ENCODE results near the gene MORN1.
A peak's percentile ranks its signal among the peaks of the same experiment; 100 is the strongest.

The MORN1 gene

DNA sequence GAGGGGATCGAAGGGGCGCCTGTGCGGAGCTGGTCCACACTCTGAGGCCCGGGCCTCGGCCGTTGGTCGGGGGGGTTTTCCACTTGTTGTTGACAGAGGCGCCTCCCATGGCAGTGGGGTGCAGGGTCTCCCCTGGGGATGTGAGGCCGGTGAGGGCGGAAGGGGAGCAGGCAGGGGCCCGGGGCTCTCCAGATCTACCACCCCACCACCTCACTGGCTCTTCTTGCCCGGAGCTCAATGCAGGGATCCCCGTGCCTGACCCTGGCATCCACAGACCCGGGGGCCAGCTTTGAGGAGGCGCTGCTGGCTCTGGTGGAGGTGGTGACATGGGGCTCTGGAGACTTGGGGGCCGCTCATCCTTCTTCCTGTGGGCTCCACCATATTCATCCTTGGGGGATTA, 28.1 kb upstream of the MORN1 start:
- DNase-seq (ENCODE audit: low spot score): no peak

- no peak for DNase-seq (ENCODE audit: low spot score)
These were observed 27.5 kb upstream of the MORN1 start for GRCh38 chr1:2418791-2419320.

GRCh38 chr1:2417833-2418225, 26.5 kb upstream of the MORN1 start:
- no peak for DNase-seq (ENCODE audit: low spot score)

DNA sequence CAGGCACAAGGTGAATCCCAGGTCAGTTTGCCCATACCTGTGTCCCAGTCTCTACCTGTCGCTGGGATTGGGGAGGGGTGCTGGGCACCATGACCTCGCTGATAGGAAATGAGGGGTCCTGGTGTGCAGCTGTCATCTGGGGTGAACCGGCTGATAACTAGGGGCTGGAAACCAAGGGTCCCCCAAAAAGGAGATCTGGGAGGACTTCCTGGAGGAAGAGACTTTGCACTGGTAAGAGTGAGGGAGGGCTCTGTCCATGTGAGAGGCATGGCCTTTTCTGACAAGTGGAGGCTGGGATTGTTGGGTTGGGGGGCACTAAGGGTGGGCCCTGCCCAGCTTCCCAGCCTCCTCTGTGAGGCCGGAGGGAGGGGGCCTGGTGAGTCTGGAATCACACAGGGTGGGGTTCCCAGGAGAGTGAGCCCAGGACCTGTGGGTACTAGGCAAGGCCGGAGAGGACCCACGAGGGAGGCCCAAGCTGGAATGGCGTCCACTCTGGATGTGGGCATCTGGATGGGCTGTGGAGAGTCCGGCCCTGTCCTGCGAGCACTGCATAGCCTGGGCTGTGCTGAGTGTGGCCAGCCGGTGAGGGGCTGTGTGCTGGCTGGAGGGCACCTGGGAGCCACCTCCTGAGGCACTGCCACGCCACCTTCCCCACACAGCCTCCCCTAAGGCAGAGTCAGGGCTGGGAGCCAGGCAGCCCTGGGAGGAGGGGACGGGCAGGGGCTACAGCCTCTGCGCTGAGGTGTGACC, 25.9 kb upstream of the MORN1 start:
- DNase-seq (ENCODE audit: low spot score): no peak

GRCh38 chr1:2416403-2416802, 25.0 kb upstream of the MORN1 start:
- DNase-seq (ENCODE audit: low spot score): no peak

DNA sequence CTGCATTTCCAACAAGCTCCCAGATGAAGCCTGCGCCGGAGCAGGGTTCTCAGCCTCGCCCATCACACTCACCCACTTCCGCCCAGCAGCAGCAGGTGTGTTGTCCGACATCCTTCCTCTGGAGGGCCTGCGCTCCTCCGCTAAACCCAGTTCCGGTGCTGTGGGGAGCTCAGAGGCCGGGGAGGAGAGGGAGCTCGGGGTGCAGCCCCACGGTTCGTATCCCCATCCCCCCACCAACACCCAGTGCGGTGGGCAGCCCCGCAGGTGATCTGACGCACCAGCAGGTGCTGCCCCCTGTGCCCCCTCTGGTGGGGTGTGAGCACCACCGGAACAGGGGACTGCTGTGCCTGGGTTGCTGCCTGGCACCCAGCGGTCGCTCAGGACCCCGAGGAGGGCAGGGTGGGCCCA, 24.5 kb upstream of the MORN1 start:
- no peak for DNase-seq (ENCODE audit: low spot score)

- no peak for DNase-seq (ENCODE audit: low spot score)
These were observed 24.0 kb upstream of the MORN1 start for GRCh38 chr1:2415337-2415736.

GRCh38 chr1:2414297-2414958, 23.1 kb upstream of the MORN1 start:
- DNase-seq (ENCODE audit: low spot score): peak; percentile 91

GRCh38 chr1:2413495-2414296, 22.3 kb upstream of the MORN1 start:
- peak; percentile 70 for DNase-seq (ENCODE audit: low spot score)

DNA sequence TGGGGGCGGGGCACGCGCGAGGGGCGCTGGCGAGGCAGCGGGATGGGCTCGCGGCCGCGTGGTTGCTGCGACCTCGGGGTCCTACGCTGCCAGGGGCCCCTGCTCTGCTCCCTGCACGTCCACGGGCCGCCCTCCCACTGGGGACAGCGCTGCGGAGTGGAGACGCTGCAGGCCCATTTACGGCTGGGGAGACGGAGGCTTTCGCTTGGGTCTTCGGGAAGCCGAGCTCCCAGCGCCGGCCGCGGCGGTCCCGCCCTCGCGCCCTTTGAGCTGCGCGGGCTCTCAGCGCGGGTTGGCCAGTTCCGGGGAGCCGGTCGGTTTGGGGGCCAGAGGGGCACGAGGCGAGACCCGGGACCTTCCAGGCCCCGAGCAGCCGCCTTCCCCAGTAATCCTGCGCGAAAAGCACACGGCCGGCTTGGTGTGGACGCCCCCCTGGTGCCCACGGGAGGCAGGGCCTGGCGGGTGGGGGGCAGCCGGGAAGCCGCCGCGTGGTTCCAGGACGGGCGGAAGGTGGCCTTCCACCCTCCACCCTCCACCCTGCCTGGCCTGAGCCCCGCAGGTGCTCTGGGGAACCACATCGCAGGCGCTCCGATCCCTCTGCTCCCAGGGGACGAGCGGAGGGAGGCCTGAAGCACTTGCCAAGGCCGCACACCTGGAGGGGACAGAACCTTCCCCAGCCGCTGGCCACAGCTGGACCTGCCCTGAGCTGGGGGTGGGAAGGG, 21.6 kb upstream of the MORN1 start:
- peak; percentile 74 for DNase-seq (ENCODE audit: low spot score)

DNA sequence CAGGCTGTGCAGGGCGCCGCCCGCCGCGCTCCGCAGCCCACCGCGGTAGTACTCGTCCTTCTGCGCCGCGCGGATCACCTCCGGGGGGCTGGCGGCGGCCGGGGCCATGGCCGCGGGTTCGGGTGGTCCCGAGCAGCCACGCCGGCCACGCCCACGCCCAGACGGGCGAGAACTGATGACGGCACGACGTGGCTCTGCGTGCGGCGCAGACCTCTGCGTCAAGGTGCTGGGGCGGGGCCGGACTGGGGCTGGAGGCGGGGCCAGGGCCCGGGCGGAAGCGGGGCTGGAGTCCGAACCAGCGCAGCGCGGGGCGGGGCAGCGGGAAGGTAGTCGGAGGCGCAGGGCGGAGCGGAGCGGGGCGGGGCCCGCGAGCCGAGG, 21.0 kb upstream of the MORN1 start, which contains the start of gene PEX10:
Gene PEX10, minus strand, starts transcription at position 170 of the 378 bp plus-strand sequence. Its CDS starts 62 bp downstream, at position 108.
- DNase-seq (ENCODE audit: low spot score): peak; percentile 99

DNA sequence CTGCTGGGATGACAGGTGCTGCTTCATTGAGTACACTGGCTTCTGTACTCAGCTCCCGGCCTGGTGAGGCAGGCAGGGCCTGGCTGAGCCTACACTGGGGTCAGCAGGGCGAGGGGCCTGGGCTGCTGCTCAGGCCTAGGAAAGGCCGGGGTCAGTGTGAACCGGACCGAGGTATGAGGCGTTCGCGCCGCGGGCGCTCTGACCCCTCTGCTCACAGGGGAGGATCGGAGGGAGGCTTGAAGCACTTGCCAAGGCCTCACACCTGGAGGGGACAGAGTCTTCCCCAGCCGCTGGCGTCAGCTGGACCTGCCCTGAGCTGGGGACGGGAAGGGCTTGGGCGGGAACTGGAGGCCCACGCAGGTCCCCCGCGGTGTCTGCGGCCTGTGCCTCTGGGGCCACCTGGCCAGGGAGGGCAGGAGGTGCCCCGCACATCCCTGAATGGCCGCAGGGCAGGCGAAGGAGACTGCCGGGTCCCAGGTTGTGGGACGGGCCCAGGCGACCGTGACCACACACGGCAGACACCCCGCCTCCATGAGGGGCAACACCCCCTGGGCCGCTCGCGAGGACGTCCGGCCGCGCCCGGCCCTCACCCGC, 20.5 kb upstream of the MORN1 start:
- no peak for DNase-seq (ENCODE audit: low spot score)

DNA sequence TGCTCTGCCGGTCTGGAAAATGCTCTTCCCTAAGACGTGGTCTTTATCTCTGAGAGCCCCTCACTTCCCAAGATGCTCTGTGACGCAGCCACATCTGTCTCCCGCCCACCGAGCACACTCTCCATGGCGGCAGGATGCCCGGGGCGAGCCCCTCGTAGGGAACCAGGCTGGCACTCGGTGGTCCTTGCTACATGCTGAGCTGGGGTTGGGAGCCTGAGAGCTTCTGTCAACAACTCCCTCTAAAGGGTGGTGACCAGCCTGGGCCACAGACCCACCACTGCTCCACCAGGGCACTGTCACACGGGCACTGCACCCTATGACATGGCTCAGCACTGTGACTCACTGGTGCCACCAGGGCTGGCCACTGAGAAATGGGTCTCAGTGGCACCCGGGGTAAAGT, 18.4 kb upstream of the MORN1 start:
- DNase-seq (ENCODE audit: low spot score): no peak

DNA sequence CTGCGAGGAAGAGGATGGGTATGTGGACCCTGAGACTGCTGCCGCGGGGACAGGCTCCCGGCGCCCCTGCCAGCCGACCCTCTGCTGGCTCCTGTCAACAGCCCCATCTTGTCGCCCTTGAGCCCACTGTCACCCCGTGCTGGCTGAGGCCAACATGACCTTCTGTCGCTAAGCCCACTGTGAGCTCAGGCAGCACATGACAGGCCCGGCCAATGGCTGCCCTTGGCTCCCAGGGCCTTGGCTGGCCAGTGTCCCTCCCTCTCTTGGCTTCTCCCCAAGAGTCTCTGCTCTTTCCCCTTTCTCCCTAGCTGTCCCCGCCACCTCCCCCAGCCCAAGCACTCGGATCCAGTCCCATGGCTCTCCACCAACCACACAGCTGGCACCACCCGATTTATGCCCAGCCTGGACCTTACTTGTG, 17.5 kb upstream of the MORN1 start:
- DNase-seq (ENCODE audit: low spot score): no peak

- DNase-seq (ENCODE audit: low spot score): no peak
These were observed 17.1 kb upstream of the MORN1 start for GRCh38 chr1:2408456-2408855.

DNA sequence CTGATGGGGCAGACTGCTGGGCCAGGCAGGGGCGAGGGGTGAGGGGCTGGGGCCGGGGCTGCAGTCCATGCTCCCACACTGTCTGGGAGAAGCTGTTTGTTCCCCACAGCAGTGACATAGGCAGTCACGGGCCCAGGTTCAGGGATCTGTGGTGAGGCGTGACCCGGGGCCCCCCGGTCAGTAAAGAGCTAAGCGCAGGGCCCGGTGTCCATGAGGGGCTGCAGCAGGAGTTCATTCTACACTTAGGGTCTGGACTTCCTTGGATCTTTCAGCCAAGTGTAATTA, 16.6 kb upstream of the MORN1 start:
- DNase-seq (ENCODE audit: low spot score): no peak

DNA sequence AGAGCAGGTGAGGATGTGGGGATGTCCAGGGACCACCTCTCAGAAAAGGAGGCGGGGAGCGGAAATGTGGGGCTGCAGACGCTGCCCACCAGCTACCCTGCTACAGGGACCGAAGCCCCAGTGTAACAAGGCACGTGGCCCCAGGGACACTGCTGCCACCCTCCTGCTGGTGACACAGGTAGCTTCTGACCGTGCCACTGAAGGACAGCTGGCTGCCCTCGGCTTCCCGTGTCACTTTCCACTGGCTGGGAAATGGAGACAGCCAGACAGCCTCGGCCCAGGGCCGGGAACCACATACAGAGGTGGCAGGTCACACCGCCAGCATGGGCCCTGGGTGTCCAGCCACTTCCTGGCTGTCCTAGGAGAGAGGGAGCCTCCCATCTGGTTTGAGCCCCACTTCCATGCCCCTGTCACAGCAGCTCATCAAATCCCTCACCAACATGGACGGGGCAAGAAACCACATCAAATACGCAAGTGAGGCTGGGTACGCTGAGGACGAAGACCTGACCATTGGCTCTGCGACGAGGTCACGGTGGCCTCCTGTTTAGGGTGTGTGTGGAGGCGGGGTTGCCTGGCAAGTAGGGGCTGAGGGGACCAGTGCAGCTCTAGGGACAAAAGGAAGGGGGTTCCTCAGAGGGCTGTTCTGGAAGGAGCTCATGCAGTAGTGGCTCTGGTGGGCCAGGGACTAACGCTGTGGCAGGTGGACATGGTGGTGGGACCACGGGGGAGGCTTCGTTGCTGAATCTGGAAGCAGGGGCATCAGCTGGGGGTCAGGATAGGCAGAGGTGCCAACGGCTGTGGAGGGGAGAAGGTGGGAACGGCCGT, 16.0 kb upstream of the MORN1 start:
- DNase-seq (ENCODE audit: low spot score): no peak

- DNase-seq (ENCODE audit: low spot score): no peak
These were observed 15.2 kb upstream of the MORN1 start for GRCh38 chr1:2406451-2407041.

GRCh38 chr1:2405588-2406295, 14.4 kb upstream of the MORN1 start:
- no peak for DNase-seq (ENCODE audit: low spot score)
